HG03066 (cell line): ENCODE results near the gene TNFSF15.

ENCODE experiments used
- ATAC-seq: cut with Tn5 transposase; IDR thresholded peaks from one replicate; pipeline ENCODE4 v1.9.1; 2021; ENCODE audit warnings: low read depth; ENCODE audit not compliant: unreplicated experiment

Gene TNFSF15

GRCh38 chr9:114791312-114791711 is 14.5 kb downstream of the TNFSF15 start:
- ATAC-seq: no peak

- ATAC-seq: no peak
Observed at GRCh38 chr9:114790521-114790920, 15.3 kb downstream of the TNFSF15 start.

DNA sequence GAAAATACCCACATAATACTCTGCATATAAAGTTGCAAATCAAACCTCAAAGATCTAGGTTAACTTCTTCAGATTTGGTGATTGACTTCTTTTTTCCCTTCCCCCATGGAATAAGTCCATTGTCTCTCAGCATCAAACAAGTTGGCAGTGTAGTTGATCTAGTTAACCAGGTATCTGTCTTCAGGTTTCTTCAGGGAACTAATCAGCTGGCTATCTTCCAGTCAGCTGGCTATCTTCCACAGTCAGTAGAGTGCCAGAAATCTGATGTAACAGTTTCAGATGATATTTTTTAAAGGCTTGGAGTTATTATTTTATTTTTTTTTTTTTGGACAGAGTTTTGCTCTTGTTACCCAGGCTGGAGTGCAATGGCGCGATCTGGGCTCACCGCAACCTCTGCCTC is 16.8 kb downstream of the TNFSF15 start:
- no peak for ATAC-seq

DNA sequence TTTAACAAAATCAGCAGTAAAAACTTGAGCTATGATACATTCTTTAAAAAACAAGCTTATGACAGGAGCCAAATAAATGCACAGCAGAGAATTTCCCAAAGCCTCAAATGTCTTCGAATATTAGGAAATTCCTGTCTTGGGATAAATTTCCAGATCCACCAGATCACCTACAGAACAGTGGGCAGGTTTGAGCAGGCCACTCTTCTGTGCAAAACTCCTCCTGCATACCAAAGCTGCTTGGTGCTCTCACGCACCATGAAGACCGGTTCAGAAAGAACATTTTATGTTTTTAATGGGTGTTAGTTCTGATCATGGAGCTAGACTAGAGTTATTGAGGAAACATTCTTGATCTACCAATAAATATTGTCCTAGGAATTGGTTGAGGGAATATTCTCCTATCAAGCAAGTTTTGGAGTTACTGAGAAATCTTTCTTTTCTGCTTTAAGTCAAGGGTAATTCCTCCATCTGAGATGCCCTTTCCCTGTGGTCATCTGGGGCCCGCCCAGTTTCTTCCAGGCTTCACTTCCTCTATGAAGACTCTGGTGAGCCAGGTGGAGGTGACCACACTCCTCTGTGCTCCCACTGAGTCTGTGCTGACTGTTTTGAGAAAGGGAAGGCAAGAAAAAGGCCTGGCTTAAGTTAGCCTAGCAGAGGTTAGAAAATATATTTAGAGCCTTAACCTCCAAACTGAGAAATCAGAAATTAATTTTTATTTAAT is 17.9 kb downstream of the TNFSF15 start:
- no peak for ATAC-seq

DNA sequence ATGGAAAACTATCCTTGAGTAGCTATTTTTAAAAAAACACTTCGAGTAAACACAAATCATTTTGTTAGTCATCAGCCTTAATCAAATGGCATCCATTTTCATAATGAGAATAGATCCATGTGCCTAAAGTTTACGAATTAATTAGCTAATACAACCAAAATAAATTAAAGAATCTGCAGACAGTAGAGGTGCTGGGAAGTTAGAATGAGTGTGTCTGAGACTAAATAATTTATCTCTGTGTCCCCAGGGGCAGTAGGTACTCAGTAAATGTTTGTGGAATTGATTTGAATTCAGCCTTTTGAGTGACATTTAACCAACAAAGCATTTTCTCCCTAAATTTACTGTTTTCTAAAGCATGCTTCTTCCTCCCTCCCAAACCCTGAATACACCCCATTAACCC is 18.6 kb downstream of the TNFSF15 start:
- ATAC-seq: no peak

DNA sequence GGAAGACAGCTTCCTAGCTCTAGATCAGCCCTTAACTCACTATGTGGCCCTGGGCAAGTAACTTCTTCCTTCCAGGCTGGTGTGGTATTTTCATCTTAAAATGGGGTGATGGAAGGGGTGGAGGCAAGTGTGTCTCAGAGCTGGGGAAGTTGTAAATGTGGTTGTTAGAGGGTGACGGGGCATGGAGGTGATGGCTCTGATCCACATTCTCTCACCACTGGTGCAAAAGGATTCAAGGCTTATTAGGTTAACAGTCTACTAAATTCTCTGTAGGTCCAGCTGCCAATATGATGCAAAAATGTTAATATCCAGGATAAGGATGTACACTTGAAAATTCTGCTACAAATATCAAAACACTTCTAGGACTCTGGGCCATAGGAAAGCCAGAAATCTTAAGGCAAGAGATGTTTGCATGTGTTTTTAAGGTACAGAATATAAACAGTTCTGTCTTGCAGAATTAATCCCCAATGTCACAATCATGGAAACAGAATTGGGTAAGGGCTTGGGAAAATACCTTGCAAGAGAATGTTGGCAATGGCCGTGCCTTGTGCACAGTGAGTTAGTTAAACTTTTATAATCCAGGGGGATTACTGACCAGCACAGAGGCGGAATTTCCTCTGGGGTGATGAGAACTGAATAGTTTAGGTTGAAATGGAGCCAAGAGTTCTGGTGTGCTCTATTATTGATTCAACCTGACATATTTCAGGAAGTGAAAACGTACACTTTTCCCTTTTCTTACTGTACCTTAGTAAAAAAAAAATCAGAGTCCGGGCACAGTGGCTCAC is 19.8 kb downstream of the TNFSF15 start:
- no peak for ATAC-seq

GRCh38 chr9:114784721-114785279 is 21.0 kb downstream of the TNFSF15 start:
- ATAC-seq: no peak

- ATAC-seq: no peak
Observed at GRCh38 chr9:114782586-114782985, 23.3 kb downstream of the TNFSF15 start.

- ATAC-seq: no peak
Observed at GRCh38 chr9:114779352-114779845, 26.4 kb downstream of the TNFSF15 start.

DNA sequence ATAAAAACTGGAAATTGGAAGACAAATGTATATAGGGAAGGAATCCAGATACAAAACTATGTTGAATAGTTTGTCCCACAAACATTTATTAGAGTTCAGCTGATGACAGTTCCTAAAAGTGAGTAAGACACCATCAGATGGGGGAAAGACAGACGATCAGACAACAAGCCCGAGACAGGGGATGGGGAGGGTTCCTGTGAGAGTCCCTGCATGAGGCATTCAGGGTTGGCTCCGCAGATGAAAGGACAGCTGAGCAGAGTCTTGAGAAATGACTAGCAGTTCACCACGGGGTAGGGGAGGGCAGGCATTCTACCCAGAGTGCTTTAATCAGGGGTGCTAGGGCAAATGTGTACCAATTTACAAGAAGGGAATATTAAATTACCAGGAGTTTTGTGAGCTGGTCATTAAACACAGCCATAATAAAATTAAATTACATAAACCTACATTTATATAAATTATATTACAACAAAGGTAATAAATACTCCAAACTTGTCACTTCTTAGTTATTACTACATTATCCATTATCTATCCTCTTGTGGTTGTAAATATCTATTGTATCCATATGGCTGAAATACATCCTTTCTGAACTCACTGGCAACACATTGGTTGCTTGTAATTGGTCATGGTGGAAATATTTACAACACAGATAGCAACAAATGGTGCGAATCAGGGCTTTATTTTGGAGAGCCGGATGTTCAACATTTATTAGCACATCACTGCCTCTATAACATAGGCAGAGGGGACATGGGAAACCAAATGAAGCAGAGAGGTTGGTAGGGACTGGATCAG is 27.8 kb downstream of the TNFSF15 start:
- no peak for ATAC-seq

DNA sequence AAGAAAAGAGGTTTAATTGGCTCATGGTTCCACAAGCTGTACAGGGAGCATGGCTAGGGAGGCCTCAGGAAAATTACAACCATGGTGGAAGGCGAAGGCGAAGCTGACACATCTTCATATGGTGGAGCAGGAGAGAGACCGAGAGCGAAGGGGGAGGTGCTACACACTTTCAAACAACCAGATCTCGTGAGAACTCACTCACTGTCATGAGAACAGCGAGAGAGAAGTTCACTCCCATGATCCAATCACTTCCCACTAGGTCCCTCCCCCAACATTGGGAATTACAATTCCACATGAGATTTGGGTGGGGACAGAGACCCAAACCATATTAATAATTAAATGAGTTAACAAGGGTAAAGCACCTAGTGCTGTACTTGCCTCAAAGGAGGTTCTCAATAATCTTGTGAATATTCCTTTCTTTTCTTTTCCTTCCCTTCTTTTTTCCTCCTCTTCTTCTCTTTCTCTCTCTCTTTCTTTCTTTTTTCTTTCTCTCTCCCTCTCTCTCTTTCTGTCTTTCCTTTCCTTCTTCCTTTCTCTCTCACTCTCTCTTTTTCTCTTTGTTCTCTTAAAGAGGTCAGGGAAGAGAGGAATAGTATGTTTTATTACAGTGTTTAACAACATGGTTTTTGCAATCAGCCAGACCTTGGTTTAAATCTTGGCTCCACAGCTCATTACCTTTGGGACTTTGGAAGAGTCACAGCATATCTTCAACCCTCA is 29.0 kb downstream of the TNFSF15 start:
- ATAC-seq: no peak

GRCh38 chr9:114775981-114776380 is 29.9 kb downstream of the TNFSF15 start:
- ATAC-seq: no peak

GRCh38 chr9:114775121-114775520 is 30.7 kb downstream of the TNFSF15 start:
- no peak for ATAC-seq

GRCh38 chr9:114774524-114774923 is 31.3 kb downstream of the TNFSF15 start:
- ATAC-seq: no peak

DNA sequence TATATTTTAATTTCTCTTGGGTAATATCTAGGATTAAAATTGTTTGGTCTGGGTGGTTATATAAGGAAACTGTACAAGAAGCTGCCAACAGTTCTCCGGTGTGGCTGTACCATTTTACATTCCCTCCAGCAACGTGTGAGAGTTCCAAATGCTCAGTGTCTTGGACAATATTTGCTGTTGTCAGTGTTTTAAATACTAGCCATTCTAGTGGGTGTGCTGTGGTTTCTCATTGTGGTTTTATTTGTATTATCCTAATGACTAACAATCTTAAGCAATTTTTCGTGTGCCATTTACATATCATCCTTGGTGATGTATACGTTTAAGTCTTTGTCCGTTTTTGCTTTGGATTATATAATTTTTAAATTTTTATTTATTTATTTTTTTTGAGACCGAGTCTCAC is 34.0 kb downstream of the TNFSF15 start:
- ATAC-seq: no peak

- no peak for ATAC-seq
Observed at GRCh38 chr9:114770991-114771390, 34.8 kb downstream of the TNFSF15 start.

DNA sequence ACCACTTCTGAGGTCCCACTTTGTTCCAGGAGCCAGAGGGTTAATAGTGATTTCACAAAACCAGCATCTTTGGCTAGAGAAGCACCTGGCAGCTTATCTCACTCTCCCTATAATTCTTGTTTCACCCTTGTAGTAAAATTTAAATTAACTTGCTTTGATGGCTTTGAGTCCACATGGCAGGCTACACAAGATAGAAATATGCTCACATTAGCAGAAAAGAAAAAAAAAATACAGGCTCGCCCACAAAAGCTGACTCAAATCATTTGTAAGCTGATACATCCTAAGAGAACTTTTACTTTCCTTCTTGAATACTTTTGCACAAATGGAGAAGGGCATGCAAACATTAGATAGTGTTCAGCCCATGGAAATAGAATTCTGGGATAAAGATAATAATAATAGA is 36.2 kb downstream of the TNFSF15 start:
- ATAC-seq: no peak

- no peak for ATAC-seq
Observed at GRCh38 chr9:114763220-114763619, 42.6 kb downstream of the TNFSF15 start.

DNA sequence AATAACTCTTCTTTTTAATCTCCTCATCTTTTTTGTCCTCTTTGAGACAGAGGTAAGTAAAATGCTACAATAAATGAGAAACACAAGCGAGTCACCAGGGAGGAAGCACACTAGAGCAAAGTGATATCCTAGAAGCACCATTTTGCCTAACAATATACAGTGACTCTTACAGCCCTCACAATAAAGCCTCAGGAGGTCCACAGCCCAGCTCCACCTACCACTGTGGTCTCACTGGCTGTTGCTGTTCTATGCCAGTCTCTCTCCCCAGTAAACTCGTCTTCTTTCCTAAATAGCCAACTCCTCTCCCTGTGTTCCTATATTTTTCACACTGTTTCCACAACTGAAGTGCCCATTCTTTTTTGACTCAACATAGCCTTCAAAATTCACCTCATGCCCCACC is 44.3 kb downstream of the TNFSF15 start:
- ATAC-seq: no peak
